NB4 (cell line): ENCODE data around the gene CHDH.

ENCODE experiments used
- DNase-seq: peaks from one replicate; pipeline ENCODE4 v3.0.0; 2010; ENCODE audit warnings: low read depth
- H3K4me3 ChIP-seq: one replicate; pipeline ENCODE4 v1.5.1; 2011; ENCODE audit warnings: mild to moderate bottlenecking, low read depth, low read length, moderate library complexity
- MYC ChIP-seq: IDR thresholded peaks from 2 replicates; pipeline ENCODE4 v1.6.1; 2011; ENCODE audit warnings: low read depth, low read length
- POLR2A ChIP-seq: IDR thresholded peaks from 2 replicates; pipeline ENCODE4 v1.6.1; 2011; ENCODE audit warnings: mild to moderate bottlenecking; ENCODE audit not compliant: insufficient read length; ENCODE audit errors: extremely low read depth
- TF ChIP-seq, protein P1 (sequence below): IDR thresholded peaks from 2 replicates; pipeline ENCODE4 v1.6.1; 2011; ENCODE audit warnings: low read depth, low read length
- TF ChIP-seq, protein P2 (sequence below): IDR thresholded peaks from one replicate; pipeline ENCODE4 v1.5.1; 2012; ENCODE audit warnings: low read depth, low read length

The CHDH gene

DNA sequence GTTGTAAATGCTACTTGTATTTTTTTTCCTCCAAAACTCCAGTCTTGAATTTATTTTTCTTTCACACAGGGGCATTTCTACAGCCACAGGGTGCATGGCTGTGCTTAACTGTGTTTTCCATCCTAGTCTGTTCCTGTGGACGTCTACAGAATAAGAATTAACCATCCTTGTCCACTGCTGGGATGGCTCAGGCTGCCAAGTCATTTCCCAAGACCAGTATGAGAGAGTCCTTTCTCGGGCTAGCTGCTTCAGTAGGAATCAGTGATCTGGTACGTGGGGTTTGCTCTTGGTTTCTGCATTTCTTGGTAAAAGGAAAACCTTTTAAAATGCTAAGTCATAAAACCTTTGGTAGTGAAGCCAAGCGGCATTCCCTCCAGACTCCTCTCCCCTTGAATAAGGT, 29.8 kb downstream of the CHDH start:
- TF ChIP-seq, protein P1, sequence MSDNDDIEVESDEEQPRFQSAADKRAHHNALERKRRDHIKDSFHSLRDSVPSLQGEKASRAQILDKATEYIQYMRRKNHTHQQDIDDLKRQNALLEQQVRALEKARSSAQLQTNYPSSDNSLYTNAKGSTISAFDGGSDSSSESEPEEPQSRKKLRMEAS = no peak
- TF ChIP-seq, protein P2, sequence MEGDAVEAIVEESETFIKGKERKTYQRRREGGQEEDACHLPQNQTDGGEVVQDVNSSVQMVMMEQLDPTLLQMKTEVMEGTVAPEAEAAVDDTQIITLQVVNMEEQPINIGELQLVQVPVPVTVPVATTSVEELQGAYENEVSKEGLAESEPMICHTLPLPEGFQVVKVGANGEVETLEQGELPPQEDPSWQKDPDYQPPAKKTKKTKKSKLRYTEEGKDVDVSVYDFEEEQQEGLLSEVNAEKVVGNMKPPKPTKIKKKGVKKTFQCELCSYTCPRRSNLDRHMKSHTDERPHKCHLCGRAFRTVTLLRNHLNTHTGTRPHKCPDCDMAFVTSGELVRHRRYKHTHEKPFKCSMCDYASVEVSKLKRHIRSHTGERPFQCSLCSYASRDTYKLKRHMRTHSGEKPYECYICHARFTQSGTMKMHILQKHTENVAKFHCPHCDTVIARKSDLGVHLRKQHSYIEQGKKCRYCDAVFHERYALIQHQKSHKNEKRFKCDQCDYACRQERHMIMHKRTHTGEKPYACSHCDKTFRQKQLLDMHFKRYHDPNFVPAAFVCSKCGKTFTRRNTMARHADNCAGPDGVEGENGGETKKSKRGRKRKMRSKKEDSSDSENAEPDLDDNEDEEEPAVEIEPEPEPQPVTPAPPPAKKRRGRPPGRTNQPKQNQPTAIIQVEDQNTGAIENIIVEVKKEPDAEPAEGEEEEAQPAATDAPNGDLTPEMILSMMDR = no peak
- TF ChIP-seq POLR2A (no peak), MYC (no peak)
- H3K4me3 ChIP-seq = no peak overlapping the region
- no peak for DNase-seq

DNA sequence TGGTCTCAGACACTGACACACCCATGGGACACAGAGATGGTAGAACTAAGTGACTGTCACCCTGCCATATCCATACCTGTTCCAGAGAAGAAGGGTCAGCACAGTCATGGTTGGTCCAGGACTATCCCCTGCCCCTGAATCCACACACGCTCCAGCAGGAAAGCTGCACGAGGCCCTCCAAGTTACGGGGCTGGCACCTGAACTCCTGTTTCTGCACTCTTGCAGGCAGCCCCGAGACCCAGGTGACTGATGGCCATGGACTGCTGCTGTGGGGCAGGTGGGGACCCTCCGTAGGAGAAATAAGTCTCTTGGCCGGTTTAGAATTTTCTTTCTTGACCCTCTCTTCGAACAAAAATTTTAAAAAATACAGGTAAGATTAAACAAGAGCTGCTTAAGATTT, 30.6 kb downstream of the CHDH start:
- no peak for DNase-seq
- TF ChIP-seq, protein P2 = no peak
- TF ChIP-seq MYC (no peak), POLR2A (no peak)
- TF ChIP-seq, protein P1 = no peak
- H3K4me3 ChIP-seq = no peak overlapping the region

DNA sequence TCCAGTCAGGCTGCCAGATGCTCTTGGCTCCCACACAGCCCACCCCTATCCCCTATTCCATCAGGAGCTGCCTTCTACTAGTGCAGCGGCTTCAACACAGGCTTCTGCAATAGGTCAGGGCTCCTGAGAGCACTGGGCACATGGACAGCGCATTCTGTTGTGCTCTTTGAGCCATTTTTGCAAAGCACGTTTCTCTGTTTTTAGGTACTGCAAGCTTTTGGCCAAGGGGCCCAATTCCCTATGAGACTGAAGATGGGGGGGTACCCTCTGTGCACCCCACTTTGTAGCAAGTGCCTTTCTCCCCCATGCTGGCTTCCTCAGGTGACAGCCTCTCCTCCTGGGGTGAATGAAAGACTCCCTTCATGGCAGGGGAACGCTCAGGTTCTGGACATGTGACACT, 31.2 kb downstream of the CHDH start:
- DNase-seq = no peak
- TF ChIP-seq POLR2A = no peak
- TF ChIP-seq, protein P2 = no peak
- no peak for TF ChIP-seq MYC
- no peak overlapping the region for H3K4me3 ChIP-seq

DNA sequence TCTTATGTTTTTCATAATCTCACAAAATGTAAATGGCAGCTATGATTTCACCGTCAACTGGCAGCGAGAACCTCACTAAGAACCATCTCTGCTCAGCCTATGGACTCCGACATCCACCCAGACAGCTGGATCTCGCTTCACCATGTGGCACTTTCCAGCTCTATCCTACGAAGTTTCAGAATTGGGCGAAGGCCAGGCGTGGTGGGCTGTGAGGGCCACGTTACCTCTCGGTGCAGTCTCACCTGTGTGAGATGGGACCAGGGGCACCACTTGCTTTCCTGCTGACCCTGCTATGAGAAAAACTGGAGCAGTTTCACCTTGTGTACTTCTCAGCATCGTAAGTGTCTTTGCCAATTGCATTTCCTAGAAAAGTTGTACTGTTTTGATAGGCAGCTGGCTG, 32.3 kb downstream of the CHDH start:
- no peak overlapping the region for H3K4me3 ChIP-seq
- no peak for TF ChIP-seq POLR2A
- TF ChIP-seq, protein P1 = no peak
- TF ChIP-seq, protein P2 = no peak
- TF ChIP-seq MYC = no peak
- no peak for DNase-seq

DNA sequence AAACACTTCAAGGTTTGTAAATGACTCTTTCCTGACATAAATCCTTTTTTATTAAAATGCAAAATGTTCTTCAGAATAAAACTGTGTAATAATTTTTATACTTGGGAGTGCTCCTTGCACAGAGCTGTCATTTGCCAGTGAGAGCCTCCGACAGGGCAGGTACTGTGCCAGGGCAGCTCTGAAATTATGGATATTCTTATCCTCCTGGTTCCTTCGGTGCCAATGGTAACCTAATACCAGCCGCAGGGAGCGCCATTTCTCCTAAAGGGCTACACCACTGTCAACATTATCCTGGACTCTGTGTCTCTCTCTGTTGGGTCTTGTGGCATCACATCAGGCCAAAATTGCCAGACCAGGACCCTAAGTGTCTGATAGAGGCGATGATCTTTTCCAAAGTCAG, 33.0 kb downstream of the CHDH start:
- DNase-seq = no peak
- H3K4me3 ChIP-seq = no peak overlapping the region
- no peak for TF ChIP-seq MYC
- TF ChIP-seq, protein P2 = no peak

DNA sequence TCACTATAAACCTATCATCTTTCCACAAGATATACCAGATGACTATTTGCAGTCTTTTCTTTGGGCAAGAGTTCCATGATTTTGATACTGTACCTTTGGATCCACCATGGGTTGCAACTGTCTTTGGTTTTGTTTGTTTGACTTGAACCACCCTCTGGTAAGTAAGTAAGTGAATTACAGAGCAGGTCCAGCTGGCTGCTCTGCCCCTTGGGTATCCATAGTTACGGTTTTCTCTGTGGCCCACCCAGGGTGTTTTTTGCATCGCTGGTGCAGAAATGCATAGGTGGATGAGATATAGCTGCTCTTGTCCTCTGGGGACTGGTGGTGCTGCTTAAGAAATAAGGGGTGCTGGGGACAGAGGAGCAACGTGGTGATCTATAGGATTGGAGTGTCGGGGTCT, 33.8 kb downstream of the CHDH start:
- no peak overlapping the region for H3K4me3 ChIP-seq
- DNase-seq = no peak
- TF ChIP-seq POLR2A = no peak
- no peak for TF ChIP-seq MYC
